HG03439 (cell line): ENCODE data around the gene RNASE11.
A peak's percentile ranks its signal among the peaks of the same experiment; 100 is the strongest.
"Not testable (repeated sequence)": the region's sequence is repeated elsewhere in the genome, so short reads cannot be mapped to it uniquely, and the experiment has no call there.

ENCODE experiments used
- ATAC-seq: cut with Tn5 transposase; IDR thresholded peaks from one replicate; pipeline ENCODE4 v1.9.1; 2021; ENCODE audit warnings: mild to moderate bottlenecking, moderate library complexity; ENCODE audit not compliant: unreplicated experiment

The RNASE11 gene

GRCh38 chr14:20587489-20588154 lies at the start of gene RNASE11:
Gene RNASE11, minus strand, starts transcription at chr14:20588001.
- no peak for ATAC-seq

DNA sequence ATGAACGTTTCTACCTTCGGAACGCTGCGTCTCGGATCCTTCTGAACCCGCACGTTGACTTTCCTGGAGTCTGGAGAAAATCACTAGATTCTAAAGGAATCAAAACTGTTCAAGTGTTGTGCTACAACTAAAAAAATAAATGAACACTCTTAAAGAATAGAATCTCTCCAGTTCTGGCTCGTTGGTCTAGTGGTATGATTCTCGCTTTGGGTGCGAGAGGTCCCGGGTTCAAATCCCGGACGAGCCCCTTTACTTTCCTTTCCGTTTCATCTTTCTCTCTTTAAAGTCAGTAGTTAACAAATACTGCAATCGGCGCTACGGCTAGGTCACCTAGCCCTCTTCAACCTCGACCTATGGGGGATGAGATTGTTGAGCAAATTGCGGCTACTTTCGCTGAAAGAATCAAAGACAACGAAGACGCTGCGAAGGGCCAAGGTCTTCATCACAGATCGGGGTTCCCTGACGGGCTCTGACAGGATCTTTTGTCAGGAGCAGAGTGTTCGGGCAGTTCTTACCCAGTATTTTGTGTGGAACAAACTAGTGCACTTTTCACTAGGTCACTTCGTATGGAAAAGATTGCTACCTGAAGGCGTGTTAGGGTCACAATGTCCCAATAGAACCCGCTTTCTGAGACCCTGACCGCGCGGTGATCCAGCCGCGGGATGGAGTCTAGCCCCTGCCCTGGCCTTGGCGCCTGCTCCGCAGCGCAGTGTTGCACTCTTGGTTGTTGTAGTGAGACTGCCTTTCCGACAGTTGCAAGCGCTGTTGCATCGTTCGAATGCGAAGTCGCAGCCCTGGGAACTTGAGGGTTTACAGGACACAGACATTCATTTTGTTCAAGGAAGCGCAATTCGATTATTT lies 45.3 kb upstream of the RNASE11 start:
- ATAC-seq: peak; percentile 73

DNA sequence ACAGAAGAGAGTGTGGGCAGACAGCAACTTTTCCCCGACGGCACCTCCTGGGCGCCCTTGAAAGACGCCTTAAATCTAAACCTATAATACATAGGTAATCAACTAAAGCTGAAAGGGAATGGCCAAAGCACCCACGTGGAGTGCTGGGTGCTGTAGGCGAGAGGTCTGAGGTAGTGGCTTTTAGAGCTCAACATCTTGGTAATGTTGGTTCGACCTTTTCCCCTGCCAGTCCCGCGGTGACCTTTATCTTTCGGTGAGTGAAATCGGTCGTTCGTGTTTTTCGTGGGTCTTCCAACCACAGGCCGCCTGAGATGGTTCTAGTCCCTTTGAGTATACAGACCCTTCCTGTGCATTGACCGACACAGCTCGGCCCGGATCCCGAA lies 44.6 kb upstream of the RNASE11 start:
- peak; percentile 25 for ATAC-seq

- ATAC-seq: no peak
Observed at GRCh38 chr14:20631880-20632389, 44.1 kb upstream of the RNASE11 start.

- no peak for ATAC-seq
Observed at GRCh38 chr14:20631023-20631879, 43.5 kb upstream of the RNASE11 start.

- ATAC-seq: no peak
Observed at GRCh38 chr14:20630340-20631022, 42.7 kb upstream of the RNASE11 start.

- no peak for ATAC-seq
Observed at GRCh38 chr14:20628063-20628854, 40.5 kb upstream of the RNASE11 start.

DNA sequence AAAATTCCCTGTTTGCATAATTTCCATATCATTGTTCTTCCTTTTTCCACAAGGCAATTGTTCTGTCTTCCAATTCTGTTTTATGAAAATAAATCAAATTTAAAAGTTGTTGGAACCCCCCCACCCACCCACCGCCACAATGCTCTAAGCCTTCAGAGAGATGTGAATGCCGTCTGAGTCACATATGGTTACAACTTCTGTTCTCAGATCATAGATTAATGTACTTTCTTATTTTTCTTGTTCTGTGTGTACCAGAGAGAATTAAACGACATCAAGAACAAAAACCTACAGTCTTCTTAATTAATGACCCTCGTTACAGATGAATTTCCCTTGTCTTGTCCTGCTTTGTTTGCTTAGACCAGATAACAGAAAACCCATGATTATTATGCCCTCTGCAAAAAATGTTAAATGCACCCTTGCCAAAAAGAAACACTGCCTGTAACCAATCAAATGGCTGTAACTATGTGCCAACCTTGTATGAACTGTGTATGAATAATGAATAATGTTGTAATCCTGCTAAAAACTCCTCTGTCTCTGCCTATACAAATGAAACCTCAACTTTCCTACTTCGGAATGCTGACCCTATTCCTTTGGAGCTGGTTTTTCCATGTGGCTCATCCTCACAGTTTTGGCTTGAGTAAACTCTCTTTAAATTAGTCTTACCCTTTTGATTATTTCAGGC lies 39.7 kb upstream of the RNASE11 start:
- ATAC-seq: no peak

DNA sequence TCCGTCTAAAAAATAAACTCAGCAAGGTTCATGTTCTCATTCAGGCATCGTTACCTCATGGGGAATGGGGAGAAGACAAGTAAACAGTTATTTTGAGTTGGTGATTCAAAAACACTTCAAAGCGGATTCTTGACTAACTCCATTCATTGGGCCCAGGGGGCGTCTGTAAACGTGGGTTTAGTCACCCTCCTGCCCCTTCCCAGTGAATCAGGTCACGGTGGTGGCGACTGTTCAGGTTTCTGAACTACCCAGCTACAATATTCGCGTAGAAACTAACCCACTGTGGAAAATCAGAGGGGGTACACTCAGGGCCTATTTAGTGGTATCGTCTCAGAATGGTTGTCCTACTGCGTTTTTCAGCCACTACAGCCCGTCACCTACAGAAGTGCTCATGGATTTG lies 38.5 kb upstream of the RNASE11 start:
- ATAC-seq: no peak

DNA sequence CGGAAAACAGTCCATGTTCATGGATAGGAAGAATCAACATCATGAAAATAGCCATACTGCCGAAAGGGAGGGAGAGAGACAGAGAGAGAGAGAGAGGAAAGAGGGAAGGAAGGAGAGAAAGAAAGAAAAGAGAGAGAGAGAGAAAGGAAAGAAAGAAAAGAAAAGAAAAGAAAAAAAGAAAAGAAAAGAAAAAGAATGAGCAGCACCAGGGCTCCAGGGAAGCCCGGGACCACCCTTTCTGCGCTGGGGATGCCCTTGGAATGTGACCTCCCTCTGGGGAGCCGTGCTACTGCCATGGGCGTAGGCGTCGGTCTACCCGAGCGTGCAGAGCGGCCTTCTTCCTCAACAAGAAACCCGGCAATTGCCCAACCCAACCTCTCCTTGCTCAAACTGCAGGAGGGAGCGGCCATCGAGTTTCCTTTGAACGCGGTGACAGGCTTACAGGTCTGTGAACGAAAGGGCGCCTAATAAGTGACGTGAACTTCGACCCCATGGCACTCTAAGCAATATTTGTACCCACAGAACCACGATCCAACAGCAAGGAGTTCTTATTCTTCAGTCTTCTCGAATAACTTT lies 36.8 kb upstream of the RNASE11 start:
- peak; percentile 40 for ATAC-seq

DNA sequence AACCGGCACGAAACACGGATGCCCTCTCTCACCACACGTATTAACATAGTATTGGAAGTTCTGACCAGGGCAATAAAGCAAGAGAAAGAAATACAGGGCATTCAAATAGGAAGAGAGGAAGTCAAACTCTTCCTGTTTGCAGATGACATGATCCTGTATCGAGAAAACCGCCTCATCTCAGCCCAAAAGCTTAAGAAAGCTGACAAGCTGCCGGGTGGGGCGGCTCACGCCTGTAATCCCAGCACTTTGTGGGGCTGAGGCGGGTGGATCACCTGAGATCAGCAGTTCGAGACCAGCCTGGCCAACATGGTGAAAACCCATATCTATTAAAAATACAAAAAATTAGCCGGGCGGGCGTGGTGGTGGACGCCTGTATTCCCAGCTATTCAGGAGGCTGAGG lies 36.0 kb upstream of the RNASE11 start:
- no peak for ATAC-seq

- no peak for ATAC-seq
Observed at GRCh38 chr14:20622816-20623291, 35.1 kb upstream of the RNASE11 start.

GRCh38 chr14:20620798-20621478 lies 33.1 kb upstream of the RNASE11 start:
- no peak for ATAC-seq

- ATAC-seq: not testable (repeated sequence)
Observed at GRCh38 chr14:20619688-20620087, 31.9 kb upstream of the RNASE11 start.

GRCh38 chr14:20618271-20618749 lies 30.5 kb upstream of the RNASE11 start:
- ATAC-seq: no peak

GRCh38 chr14:20617138-20618003 lies 29.6 kb upstream of the RNASE11 start:
- no peak for ATAC-seq

GRCh38 chr14:20615996-20616395 lies 28.2 kb upstream of the RNASE11 start:
- ATAC-seq: no peak
